Heart left ventricle (tissue), 16 donors: ENCODE data around the gene FTCD. TPM values are rescaled to one million over a fixed set of nuclear protein-coding genes. Genes with fewer than 3 reads are reported as not detected.
A peak's percentile ranks its signal among the peaks of the same experiment; 100 is the strongest.
"Not testable (repeated sequence)": the region's sequence is repeated elsewhere in the genome, so short reads cannot be mapped to it uniquely, and the experiment has no call there.

Experiments
- ATAC-seq, 4 donors: fragments of 200-7000 bp; cut with Tn5 transposase; one replicate each; pipeline ENCODE4 v1.9.1; 2020 to 2022; ENCODE audit warnings: moderate library complexity in 4 of 4, mild to moderate bottlenecking in 3 of 4, moderate number of reproducible peaks in 1 of 4
- DNase-seq, 5 donors: peaks; one replicate each; pipeline ENCODE4 v3.0.0-alpha.2; 2020
- H3K27ac ChIP-seq, 12 donors: fragments of 200-600 bp; sonication (generic) in 4 of 12; one replicate each; pipeline versions ENCODE4 v1.5.0 to v1.8.0; 2016 to 2022; ENCODE audit warnings: mild to moderate bottlenecking in 2 of 12
- H3K27me3 ChIP-seq, 9 donors: fragments of 200-600 bp; sonication (generic) in 2 of 9; one replicate each; pipeline versions ENCODE4 v1.5.1 to v1.8.0; 2016 to 2022; ENCODE audit warnings: mild to moderate bottlenecking in 3 of 9
- H3K36me3 ChIP-seq, 9 donors: fragments of 200-600 bp; sonication (generic) in 2 of 9; one replicate each; pipeline versions ENCODE4 v1.5.0 to v1.8.0; 2018 to 2022; ENCODE audit warnings: mild to moderate bottlenecking in 2 of 9
- H3K4me1 ChIP-seq, 12 donors: fragments of 200-600 bp; sonication (generic) in 4 of 12; one replicate each; pipeline versions ENCODE4 v1.5.0 to v1.8.0; 2016 to 2022; ENCODE audit warnings: mild to moderate bottlenecking in 3 of 12
- H3K4me3 ChIP-seq, 12 donors: fragments of 200-600 bp; sonication (generic) in 4 of 12; one replicate each; pipeline versions ENCODE4 v1.5.0 to v1.8.0; 2017 to 2022; ENCODE audit warnings: mild to moderate bottlenecking in 9 of 12, moderate library complexity in 4 of 12
- H3K9me3 ChIP-seq, 12 donors: fragments of 200-600 bp; sonication (generic) in 4 of 12; one replicate each; pipeline versions ENCODE4 v1.5.0 to v1.8.0; 2016 to 2022; ENCODE audit warnings: mild to moderate bottlenecking in 1 of 12
- POLR2A ChIP-seq, 2 donors: fragments of 450-650 bp; IDR thresholded peaks; one replicate each; pipeline ENCODE4 v1.6.1; 2017; ENCODE audit warnings: antibody characterized with exemption in 2 of 2, mild to moderate bottlenecking in 2 of 2, moderate library complexity in 2 of 2
- WGBS, 4 donors: extraction: QIAGEN DNeasy Blood & Tissue Kit in 2 of 4; methylation state at CpG; one replicate each; pipeline versions ENCODE4 v1.1.5 to v1.1.7; 2013 to 2018; 5-methylcytosine and 5-hydroxymethylcytosine counted together
- intact Hi-C, 10 donors: fragments of 100-400 bp; cut with DNase I; formaldehyde crosslinking; loops; one replicate each; pipeline versions ENCODE4 v1.11.1 to v1.14.2; 2022
- polyA plus RNA-seq, 2 donors: library from polyadenylated mRNA; stranded (reverse); fragments of 200-250 nt; gene quantifications; one replicate each; pipeline ENCODE4 v1.2.3, GENCODE V29; 2013
- total RNA-seq, 9 donors: library from RNA; depleted of rRNA in 2 of 9; stranded (reverse); fragments of >200 nt in 2 of 9; fragmentation: NEBNext Ultra II Directional in 3 of 9; extraction: Animal tissue kit (Norgen Biotek cat#: 25700) in 3 of 9; gene quantifications; one replicate each; pipeline versions ENCODE4 v1.1.0 to v1.2.4, GENCODE V29; 2016 to 2023
- TF ChIP-seq, protein P1 (sequence below), 12 donors: fragments of 200-600 bp; sonication (generic) in 4 of 12; IDR thresholded peaks; one replicate each; pipeline versions ENCODE4 v1.5.0 to v1.8.0; 2018 to 2022; ENCODE audit warnings: antibody characterized with exemption in 12 of 12, mild to moderate bottlenecking in 5 of 12
- donor health status: ischemic (EF 13 %, LVEDD 7.1; RV severe dilation, severe dysfunction).
- donor health status: healthy with polysubstance abuse.
- donor health status: DM: no; HTN: yes; CAD: no.
- donor health status: DM: no; HTN: no; CAD: no.
- donor health status: ischemic (EF 25% LVEDD 6.9; RV normal size, moderate dysfunction).
- donor health status: ischemic (EF 25% LVEDD 5.7; RV mildly dilated, moderate dysfunction).
- donor health status: healthy.
- donor health status: DM: yes; HTN: yes; CAD: no.
- donor health status: ischemic (EF 35%, LVEDD 5.7; RV mildly dilated, moderate dysfunction).
- donor health status: nonischemic (EF 11% LVEDD 7.7; RV severe dilation, severe dysfunction).
- donor health status: DM: yes; HTN: yes; CAD: no.
- donor health status: PGD.
- donor health status: ischemic (EF 29% LVEDD 5.4; RV normal size, mild dysfunction).
- donor health status: nonischemic (EF 23%, LVEDD 6.1; RV moderate dilation, normal function).

Gene FTCD
- total and polyA plus RNA-seq, 11 donors: 0.17 to 3.1 (median 1.2) TPM; not detected in 1

DNA sequence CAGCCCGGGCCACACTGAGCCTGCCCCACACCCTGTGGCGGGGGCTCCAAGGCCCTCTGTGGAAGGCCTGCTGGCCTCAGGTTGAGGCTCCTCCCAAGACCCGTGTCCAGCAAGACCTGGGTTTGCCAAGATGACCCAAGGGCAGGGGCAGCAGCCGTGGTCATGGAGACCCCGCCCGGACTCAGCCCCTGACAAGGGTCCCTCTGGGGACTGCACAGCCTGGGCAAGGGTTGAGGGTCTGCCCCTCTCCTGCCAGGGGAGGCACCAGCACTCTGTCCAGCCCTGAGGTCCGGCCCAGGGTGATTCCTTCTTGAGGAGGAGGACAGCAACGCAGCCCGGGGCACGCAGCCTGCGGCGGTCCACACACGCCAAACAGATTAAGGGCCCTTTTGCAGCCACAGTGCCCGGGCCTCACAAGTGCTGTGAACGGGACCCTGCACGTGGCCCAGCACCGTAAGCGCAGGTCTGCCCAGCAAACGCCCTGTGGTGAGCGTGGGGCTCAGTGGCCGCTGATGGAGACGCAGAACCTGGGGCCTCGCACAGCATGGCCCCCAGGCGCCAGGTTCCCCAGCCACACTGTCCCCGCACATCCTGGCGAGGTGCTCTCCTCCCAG lies 25.5 kb upstream of the FTCD start:
- no peak for ATAC-seq
- DNase-seq: no peak
- Histone ChIP-seq H3K27ac (no peak overlapping the region), H3K36me3 (peaks cover 0 to 4% (median 0%) of the 10 kb centered on the region in 9 donors), H3K4me3 (no peak overlapping the region), H3K4me1 (peaks cover 0 to 18% (median 0%) of the 10 kb centered on the region in 12 donors), H3K27me3 (no peaks in the 10 kb centered on the region), H3K9me3 (peaks cover 0 to 14% (median 0%) of the 10 kb centered on the region in 12 donors)
- TF ChIP-seq POLR2A (IDR thresholded peaks at IDR 0.05): no peak
- TF ChIP-seq, protein P1, sequence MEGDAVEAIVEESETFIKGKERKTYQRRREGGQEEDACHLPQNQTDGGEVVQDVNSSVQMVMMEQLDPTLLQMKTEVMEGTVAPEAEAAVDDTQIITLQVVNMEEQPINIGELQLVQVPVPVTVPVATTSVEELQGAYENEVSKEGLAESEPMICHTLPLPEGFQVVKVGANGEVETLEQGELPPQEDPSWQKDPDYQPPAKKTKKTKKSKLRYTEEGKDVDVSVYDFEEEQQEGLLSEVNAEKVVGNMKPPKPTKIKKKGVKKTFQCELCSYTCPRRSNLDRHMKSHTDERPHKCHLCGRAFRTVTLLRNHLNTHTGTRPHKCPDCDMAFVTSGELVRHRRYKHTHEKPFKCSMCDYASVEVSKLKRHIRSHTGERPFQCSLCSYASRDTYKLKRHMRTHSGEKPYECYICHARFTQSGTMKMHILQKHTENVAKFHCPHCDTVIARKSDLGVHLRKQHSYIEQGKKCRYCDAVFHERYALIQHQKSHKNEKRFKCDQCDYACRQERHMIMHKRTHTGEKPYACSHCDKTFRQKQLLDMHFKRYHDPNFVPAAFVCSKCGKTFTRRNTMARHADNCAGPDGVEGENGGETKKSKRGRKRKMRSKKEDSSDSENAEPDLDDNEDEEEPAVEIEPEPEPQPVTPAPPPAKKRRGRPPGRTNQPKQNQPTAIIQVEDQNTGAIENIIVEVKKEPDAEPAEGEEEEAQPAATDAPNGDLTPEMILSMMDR (IDR thresholded peaks at IDR 0.05): no peak
- 84 to 91% (median 89%) methylated on average over 9 to 26 of the region's 26 CpGs for WGBS, 4 donors
- intact Hi-C loops: loop anchor here in 1 of 10 donors (5.0 kb wide), 1 partner anchor 141 kb away; the partner anchor contains the start of genes C21orf58 and PCNT

DNA sequence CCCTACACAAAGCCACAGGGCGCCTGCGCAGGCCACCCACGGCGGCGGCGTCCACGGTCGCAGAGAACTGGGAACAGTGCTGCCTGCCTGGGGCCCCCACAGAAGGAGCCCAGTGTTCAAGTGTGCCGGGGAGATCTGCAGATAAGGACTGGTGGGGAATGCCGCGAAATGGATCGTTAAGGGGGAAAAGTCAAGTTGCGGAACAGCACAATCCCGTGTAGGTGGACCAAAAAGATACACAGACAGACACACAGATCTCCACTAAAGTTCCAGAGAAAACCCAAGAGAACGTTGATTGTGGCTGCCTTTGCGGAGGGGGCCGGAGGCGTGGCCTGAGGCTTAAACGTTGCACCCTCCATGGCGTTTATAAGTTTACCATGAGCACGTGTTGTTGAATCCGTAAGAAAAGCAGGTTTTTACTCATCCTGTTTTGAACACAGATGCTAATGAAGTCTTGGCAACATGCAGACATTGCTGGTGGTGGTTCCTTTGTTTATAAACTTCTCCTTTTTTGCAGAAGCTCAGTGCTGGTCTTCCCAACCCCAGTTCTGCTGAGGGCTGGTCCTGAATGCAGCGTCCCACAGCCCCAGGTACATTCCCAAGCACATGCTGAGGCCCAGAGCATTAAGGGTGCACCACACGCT lies 24.8 kb upstream of the FTCD start:
- Histone ChIP-seq H3K36me3 (peaks cover 0 to 4% (median 0%) of the 10 kb centered on the region in 9 donors), H3K27ac (no peak overlapping the region), H3K27me3 (no peaks in the 10 kb centered on the region), H3K9me3 (peaks cover 0 to 14% (median 0%) of the 10 kb centered on the region in 12 donors), H3K4me1 (peaks cover 0 to 18% (median 0%) of the 10 kb centered on the region in 12 donors), H3K4me3 (no peak overlapping the region)
- intact Hi-C loops: loop anchor here in 1 of 10 donors (5.0 kb wide), 1 partner anchor 142 kb away; the partner anchor contains the start of genes C21orf58 and PCNT
- 83 to 88% (median 84%) methylated on average over 24 of the region's 24 CpGs for WGBS, 4 donors
- DNase-seq (no peak), ATAC-seq (no peak)
- TF ChIP-seq, protein P1 (IDR thresholded peaks at IDR 0.05): no peak
- TF ChIP-seq POLR2A (IDR thresholded peaks at IDR 0.05): no peak

DNA sequence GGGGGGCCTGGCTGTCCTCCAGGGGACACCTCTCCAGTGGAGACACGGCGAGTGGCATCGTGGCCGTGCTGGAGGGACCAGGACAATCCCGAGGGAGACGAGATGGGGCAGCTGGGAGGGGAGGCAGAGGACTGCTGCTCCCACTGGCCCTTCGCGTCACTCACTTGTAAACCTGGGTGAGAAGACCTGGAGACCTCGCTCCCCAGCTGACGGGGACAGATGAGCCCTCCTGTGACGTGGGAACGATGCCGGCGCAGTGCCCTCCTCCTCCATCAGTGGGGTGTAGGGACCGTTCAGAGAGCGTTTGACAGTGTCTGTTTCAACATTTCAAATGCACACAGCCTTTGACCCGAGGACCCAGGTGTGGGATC lies 24.3 kb upstream of the FTCD start:
- intact Hi-C loops: loop anchor here in 1 of 10 donors (5.0 kb wide), 1 partner anchor 143 kb away; the partner anchor contains the start of genes C21orf58 and PCNT
- Histone ChIP-seq H3K36me3 (peaks cover 0 to 4% (median 0%) of the 10 kb centered on the region in 9 donors), H3K4me3 (no peak overlapping the region), H3K9me3 (peaks cover 0 to 17% (median 0%) of the 10 kb centered on the region in 12 donors), H3K27ac (no peak overlapping the region), H3K4me1 (peaks cover 0 to 18% (median 0%) of the 10 kb centered on the region in 12 donors), H3K27me3 (no peaks in the 10 kb centered on the region)
- 87 to 92% (median 90%) methylated on average over 17 of the region's 17 CpGs for WGBS, 4 donors
- DNase-seq: peak in 1 of 5 donors; percentile 58
- ATAC-seq: no peak
- TF ChIP-seq, protein P1 (IDR thresholded peaks at IDR 0.05): no peak
- TF ChIP-seq POLR2A (IDR thresholded peaks at IDR 0.05): no peak

DNA sequence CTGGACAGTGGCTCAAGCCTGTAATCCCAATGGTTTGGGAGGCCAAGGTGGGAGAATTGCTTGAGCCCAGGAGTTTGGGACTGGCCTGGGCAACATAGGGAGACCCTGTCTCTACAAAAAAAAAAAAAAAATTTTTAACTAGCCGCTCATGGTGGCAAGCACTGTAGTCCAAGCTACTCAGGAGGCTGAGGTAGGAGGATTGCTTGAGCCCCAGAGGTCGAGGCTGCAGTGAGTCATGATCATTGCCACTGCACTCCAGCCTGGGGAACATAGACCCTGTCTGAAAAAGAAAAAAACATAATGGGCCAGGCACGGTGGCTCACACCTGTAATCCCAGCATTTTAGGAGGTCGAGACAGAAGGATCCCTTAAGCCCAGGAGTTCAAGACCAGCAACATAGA lies 23.6 kb upstream of the FTCD start:
- peaks cover 0 to 24% (median 0%) of the 10 kb centered on the region in 12 donors for H3K9me3 ChIP-seq
- H3K4me1 ChIP-seq: peaks cover 0 to 16% (median 0%) of the 10 kb centered on the region in 12 donors
- intact Hi-C loops: no loop called here
- TF ChIP-seq, protein P1 (IDR thresholded peaks at IDR 0.05): no peak
- no peak for TF ChIP-seq POLR2A (IDR thresholded peaks at IDR 0.05)
- WGBS, 4 donors: 79 to 98% (median 93%) methylated on average over 4 of the region's 4 CpGs
- H3K36me3 ChIP-seq: peaks cover 0 to 4% (median 0%) of the 10 kb centered on the region in 9 donors
- no peak overlapping the region for H3K27ac ChIP-seq
- H3K4me3 ChIP-seq: no peak overlapping the region
- H3K27me3 ChIP-seq: no peaks in the 10 kb centered on the region
- ATAC-seq (no peak), DNase-seq (no peak)

DNA sequence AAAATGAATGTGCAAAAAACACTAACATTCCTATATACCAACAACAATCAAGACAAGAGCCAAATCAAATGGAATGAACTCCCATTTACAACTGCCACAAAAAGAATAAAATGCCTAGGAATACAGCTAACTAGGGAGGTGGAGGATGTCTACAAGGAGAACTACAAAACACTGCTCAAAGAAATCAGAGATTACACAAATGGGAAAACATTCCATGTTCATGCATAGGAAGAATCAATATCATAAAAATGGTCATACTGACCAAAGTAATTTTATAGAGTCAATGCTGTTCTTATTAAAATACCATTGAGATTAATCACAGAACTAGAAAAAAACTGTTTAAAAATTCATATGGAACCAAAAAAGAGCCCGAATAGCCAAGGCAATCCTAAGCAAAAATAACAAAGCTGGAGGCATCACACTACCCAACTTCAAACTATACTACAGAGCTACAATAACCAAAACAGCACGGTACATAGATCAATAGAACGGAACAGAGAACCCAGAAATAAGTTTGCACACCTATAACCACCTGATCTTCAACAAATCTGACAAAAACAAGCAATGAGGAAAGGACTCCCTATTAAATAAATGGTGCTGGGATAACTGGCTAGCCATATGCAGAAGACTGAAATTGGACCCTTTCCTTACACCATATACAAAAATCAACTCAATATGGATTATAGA lies 21.2 kb upstream of the FTCD start:
- peaks cover 0 to 28% (median 0%) of the 10 kb centered on the region in 12 donors for H3K9me3 ChIP-seq
- DNase-seq, H3K27me3 ChIP-seq, H3K4me1 ChIP-seq, H3K4me3 ChIP-seq, ATAC-seq, H3K27ac ChIP-seq, intact Hi-C loops, H3K36me3 ChIP-seq: not testable (repeated sequence)
- WGBS, 4 donors: 91 to 99% (median 96%) methylated on average over 3 of the region's 3 CpGs
